Esophagus mucosa (tissue), 1 donor: ENCODE results near the gene CCHCR1. TPM values are rescaled to one million over a fixed set of nuclear protein-coding genes. Genes with fewer than 3 reads are reported as not detected.

Experiments
- ATAC-seq: fragments of 200-7000 bp; cut with Tn5 transposase; one replicate; pipeline ENCODE4 v1.9.1; 2020
- total RNA-seq: library from RNA; stranded (reverse); gene quantifications from one replicate; pipeline ENCODE4 v1.2.4, GENCODE V29; 2023
- donor health status: DM: yes; HTN: yes; CAD: no.

CCHCR1 gene
- total RNA-seq, 1 donor from 2014 or later, result 11.1 TPM

DNA sequence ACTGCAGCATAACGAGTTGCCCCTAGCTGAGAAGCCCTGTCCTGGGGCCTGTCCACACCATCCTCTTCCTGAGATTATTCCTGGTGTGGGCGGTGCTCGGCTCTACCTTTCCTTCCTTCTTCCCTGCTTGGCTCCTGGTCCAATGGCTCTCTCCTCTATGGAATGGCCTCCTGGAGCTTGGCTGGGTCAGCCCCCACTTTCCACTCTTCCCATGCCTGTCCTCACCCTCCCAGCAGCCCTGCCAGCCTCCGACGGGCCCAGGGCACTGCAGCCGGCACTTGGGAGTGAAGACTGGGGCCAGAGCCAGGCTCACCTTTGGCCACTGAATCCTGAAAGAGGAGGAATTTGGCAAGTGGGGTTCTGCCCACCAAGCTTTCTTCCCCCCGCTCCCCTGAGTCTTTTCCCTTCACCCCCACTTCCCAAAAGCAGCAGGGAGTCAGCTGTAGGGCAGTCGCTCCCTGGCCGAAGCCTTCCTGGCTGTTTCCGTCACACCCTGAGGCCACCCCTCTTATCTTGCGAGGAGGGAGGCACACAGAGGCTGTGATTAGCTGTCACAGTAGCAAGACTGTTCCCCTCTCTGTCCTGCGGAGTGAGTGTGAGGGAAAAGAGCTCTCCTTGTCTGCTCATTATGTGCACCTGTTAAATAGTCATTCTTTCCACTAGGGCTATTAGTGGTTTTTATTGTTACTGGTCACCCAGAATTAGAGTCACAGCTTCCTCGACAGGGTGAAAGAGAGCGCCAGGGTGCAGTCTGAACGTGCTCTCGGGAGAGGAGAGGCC, 31.0 kb downstream of the CCHCR1 start:
- no peak for ATAC-seq

DNA sequence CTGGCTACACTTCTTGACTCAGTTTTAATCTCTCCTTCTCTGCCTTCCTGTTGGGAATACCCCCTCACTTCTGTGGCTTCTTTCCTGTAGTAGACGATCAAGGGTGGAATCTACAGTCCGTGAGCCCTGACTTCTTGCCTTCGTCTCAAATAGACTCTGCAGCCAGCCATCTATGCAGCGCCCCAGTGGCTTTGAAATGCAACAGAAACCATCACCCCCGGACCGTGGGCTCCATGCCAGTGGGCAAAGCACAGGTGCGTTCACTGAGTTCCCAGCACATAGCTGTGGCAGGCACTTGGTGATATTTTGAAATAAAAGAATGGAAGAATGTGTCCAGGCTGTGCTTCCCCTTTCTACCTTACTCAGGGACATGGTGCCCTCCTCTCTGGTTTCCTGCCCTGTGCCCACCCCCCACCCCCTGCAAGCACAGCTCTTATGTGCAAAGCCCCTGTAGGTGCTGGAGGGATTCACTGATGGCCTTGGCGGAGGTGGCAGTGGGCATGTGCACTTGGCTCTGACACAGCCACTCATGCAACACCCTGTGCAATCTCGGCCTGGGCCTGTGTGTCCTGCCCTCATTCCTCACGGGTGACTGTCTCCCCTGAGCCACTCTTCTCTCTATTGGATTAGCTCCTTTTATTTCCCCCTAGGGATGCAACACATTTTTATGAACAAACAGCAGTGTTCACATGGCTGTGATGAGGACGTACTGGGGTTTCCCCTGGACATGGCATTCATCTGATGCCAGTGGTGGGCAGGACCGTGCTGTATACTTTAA, 31.8 kb downstream of the CCHCR1 start:
- ATAC-seq, result peak; percentile 80

DNA sequence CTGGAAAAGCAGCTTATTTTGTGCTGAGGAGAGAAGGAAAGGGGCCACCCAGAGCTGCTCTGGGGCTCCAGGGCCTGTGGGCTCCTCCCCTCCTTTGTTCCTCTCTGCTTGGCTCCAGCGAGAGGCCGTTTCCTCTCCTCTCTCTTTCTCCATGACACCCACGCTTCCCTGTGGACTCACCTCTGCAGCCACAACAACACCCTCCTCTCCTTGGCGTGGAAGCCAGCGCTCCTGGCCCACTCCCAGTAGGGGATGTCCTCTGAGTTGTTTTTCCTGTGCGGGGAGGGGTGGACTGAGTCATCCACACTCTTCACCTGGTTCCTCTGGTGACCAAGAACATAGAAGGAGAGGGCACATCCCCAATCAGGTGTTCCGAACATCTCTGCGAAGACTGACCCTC, 32.4 kb downstream of the CCHCR1 start:
- ATAC-seq, result peak; percentile 81

DNA sequence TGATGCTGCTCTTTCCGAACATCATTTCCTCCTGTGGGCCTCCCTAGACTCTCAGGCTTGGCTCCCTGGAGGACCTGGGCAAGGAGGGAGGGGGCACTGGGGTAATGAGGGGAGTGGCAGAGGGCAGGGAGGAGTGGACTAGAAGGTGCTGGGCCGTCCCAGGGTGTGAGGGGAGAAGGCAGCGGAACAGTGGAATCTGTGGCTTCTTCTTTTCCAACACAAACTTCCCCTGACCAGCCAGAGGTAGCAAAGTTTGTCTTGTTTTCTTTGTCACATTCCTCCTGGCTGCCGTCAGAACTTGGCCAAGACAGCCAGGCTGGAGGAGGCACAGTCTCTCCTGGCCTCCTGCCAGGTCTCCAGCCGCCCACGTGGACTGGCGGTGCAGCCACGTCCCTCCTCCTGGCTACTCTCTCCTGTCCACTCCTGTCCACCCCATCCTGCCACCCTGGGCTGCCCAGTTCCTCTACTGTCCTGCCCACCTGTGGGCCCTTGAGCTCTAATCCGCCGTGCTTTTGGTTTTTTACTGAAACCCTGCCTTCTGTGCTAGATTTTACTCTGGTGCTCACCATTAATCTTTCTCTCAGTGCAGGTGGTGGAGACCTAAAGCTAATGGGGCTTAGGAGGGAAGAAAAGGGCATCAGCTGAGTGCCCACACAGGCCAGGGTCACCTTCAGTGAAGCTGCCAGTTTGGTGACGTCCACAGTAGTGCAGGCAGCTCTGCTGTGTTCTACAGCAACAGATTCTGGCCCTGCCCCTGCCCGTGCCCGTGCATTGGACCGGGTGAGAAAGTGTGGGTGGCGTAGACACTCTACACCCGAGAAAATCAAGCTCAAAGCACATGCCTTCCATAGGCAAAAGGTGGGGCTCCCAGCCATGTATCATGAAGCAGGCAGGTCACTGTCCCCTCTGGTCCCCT, 34.6 kb downstream of the CCHCR1 start:
- peak; percentile 19 for ATAC-seq

DNA sequence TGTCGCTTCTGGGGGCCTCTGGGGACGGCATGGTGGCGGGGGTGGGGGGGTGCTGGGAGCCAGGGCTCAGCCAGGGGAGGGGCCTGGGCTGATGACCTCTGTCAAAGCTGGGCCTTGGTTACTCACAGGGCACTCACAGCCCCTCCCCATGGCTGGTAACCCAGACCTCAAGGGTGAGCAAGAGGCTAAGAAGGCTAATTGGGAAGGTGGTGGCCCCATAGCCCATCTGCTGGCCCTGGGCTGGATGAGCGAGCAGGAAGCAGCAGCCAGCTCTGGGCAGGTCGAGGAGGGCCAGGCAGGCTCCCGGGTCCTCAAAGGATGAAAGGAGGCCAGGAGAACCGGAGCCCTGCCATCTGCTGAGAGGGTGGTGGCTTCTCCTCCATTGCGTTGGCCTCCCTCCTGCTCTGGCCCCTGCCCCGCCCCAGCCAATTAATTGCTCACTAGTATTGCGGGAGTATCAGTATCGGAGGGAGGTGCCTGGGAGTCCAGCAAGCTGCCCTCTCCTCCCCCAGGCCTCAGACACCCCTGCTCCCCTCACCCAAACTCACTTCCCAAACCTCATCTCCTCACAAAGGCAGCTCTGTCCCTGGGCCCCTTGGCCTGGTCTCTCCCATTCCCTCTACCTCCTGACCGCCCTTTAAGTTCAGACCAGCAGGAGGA, 36.3 kb downstream of the CCHCR1 start:
- no peak for ATAC-seq

DNA sequence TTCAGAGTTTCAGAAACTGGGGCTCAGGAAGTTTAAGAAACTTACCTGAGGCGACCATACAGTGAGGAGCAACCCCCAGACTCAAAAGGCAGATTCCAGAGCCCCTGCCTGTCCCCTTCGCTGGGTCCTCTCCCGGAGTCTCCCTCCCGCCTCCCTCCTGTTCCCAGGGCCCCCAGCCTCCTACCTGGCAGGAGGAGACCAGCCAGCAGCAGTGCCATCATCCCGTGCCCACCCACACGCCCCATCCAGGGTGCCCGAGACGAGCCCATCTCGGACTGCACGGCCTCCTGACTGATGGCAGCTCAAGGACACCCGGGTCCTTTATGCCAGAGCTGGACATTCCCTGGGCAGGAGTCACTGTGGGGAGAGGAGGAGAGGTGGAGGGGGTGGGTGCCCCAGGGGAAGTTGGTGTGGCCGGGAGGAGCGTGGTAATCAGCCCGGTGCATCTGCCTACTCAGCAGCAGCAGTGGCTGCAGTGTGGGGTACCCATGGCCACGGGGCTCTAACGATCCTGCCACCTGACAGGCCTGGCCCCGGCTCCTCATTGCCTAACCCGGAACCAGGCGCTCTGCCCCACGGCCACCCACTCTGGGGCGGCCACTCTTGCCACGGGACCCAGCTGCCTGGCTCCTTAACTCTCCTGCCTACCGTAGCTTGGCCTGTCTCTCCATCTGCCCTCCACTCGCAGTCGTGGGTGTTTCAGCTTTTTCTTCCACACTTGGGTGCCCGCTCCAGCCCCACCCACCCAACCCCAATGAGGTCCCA, 37.3 kb downstream of the CCHCR1 start, which contains the start of gene CDSN:
TSS of gene CDSN (minus strand) at position 296 of the 765 bp plus-strand sequence. CDS start at position 269, 27 bp downstream.
- no peak for ATAC-seq

DNA sequence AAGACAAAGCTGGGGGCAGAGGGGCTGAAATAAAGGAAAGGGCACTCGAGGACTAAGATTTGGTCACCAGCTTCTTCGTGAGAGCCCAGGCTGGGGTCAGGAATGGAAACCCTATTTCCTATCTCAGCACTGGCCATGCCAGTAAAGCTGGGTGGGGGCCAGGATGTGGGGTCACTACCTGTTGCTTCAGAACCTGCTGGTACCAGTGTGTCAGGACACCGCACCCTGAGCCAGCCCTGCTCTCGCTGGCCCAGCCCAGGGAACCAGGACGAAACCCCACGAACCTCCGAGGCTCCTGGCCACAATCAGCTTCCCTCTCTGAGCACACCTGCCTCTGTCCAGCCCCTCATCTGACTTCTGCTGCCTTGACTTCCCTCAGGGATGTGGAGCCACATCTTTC, 39.4 kb downstream of the CCHCR1 start:
- ATAC-seq, result no peak

DNA sequence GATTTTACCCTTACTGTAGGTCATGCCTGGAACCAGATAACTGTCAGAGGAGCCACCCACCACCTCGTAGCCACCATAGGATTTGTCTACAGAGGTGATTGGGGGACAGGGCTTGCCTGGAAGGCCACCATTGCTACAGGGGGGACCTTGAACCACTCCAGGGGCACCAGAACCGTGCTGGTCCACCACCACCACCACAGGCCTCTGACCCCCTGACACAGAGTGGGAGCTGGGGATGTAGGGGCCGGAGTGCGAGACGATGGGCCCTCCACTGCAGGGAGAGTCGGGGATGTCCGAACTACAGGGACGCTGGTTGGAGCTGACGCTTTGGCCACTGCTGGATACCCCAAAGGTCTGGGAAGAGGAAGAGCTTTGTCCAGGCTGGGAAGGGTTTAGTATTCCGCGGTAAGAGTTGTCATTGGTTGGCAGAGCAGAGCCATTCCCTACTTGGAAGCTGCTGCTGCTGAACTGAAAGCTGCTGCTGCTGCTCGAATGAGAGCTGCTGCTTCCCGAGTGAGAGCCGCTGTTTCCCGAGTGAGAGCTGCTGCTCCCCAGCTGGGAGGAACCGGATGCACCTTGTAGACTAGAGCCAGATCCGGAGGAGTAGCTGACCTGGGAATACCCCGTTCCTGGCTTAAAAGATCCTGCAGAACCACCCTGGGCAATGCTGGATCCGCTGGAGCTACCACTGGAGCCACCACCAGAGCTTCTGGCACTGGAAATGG, 40.8 kb downstream of the CCHCR1 start:
- no peak for ATAC-seq

DNA sequence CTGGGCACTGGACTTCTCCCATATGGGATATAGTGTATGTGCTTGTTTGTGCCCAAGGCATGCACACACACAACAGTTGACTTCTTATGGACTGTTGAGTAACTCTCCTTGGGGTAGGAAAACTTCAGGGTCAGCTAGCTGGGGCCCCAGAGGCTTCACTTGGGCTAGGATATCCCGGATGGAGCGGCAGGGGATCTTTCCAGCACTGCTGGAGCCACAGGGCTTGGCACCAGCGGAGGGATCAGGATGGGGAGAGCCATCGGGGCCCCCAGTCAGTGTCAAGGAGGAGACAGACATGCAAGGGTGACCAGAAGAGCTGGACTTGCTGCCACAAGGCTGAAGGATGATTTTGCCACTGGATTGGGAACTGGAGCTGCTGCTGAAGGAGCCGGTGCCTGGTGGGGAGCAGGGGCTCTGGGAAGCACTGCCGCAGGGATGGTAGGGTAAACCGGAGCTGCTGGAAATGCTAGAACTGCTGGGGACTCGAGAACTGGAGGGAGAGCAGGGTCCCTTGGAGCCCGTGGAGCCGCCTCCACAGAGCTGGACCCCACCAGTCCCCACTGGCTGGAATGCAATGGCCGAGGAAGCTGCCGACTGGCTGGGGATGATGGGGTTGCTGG, 41.6 kb downstream of the CCHCR1 start:
- no peak for ATAC-seq

DNA sequence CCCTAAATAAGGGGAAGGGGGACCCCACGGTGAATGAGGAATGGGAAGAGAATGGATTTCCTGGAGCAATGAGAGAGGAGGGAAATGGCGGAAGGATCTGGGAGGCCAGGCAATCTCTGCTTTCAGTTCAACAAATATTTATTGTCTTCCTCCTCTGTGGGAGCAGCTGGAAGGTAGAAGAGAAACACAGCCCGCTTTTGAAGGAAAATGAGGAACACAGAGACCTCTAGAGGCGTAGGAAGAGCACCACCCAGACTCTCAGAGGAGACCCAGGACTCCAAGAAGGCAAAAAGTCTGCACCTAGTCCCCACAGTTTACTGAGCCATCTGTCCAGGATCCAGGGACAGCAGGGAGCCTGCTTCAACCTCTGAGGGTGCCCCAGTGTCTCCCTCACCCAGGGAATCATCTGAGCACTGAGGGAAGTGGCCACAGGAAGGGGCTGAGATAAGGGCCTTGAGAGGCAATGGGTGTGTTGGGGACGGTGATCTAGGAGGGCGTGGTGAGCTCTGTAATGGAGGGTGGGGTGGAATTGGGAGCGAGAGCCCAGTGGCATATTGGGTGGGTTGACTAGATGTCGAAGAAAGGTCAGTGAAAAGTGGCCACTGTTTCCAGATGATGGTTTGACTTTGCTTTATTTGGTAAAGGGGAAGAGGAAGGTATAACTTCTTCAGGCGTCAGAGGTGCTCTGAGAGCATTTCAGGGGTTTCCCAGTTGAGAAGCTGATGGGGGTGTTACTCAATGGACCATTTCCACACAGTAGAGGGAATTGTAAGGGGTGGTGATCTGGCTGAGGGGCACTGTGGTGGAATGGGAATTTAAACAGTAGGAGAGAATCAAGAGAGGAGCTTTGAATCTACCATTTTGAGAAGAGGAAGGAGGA, 42.4 kb downstream of the CCHCR1 start:
- no peak for ATAC-seq

DNA sequence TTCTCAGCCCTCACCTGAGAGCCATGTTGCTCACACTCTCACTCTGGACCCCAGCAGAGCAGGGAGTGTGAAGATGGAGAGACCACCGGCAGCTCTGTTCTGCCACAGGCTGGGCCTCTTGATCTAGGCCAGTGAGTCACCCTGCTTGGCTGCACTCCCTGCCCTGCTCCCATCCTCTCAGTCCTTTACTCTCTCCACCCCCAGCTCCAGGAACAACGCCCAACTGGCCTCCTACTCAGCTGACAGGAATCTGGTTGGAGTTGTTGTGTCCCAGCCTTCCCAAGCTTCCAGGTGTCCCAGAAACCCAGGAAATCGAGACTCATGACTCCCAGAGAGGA, 43.1 kb downstream of the CCHCR1 start, which contains the start of gene PSORS1C1:
TSS of gene PSORS1C1 (plus strand) at position 260 of the 338 bp plus-strand sequence. CDS start 14,833 bp downstream, outside the sequence.
- peak; percentile 80 for ATAC-seq

DNA sequence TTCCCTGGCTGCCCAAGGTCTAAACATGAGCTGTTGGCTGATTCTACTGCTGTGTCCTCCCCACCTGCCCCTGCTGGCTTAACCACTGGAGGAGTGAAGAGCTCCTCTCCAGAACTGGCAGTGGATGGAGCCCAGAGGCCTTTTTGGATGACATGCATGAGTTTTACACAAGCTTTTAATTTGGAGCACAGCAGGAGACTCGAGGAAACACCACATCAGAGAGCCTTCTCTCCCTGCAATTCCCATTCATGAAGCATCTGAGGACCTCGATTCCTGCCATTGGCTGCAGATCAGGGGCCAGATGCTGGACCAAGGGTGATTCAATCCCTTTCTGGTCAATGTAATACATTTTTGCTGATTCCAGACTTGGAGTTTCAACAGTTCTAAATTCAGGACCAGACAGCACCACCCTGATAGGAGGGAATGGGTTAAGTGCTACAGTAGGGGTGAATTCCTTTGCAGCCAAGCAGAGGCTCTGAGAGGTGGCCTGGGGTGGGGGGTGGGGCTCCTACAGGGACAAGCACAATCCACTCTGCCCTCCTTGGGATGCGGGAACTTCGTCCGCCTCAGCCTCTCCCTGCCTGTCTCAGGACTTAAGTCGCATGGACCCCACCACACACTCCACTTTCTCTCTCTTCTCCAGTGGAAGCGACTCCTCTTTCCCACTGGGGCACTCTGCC, 43.6 kb downstream of the CCHCR1 start:
- no peak for ATAC-seq

DNA sequence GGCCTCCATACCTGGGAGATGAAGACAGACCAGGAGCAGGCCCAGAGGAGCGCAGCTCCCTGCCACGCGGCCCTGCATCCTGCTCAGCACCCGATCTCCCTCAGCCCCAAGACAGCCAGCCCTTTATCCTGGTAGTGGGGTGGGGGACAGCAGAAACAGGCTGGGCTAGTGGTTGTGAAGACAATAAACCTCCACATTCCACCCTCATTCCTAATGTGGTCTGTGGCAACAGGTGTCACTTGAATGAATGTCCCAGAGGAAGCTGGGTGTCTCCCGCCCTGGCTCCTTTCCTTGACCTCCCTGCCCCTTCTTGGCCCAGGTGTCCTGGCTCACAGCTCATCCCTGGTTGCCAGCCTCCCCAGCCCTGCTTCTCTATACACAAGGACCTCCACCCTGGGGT, 45.1 kb downstream of the CCHCR1 start, which contains the start of gene C6orf15:
TSS of gene C6orf15 (minus strand) at position 98 of the 400 bp plus-strand sequence. CDS start at position 78, 20 bp downstream.
- no peak for ATAC-seq

DNA sequence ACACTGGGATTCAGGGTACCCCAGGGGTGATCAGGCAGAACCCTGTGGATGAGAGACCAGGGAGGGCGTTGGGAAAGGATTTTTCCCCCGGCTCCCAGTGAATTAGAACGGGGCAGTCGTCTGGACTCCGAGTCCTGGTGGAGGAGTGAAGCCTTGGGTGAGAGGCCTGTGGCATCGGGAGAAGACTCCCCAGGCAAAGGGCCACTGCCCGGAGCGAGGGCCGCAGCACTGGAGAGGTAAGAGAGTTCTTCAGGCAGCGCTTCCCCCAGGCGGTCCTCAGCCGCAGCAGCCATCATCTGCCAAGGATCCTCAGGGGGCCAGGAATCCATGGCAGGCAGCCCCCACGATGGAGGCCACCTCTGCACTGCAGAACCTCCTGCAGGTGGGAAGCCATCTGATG, 45.9 kb downstream of the CCHCR1 start:
- ATAC-seq, result no peak

DNA sequence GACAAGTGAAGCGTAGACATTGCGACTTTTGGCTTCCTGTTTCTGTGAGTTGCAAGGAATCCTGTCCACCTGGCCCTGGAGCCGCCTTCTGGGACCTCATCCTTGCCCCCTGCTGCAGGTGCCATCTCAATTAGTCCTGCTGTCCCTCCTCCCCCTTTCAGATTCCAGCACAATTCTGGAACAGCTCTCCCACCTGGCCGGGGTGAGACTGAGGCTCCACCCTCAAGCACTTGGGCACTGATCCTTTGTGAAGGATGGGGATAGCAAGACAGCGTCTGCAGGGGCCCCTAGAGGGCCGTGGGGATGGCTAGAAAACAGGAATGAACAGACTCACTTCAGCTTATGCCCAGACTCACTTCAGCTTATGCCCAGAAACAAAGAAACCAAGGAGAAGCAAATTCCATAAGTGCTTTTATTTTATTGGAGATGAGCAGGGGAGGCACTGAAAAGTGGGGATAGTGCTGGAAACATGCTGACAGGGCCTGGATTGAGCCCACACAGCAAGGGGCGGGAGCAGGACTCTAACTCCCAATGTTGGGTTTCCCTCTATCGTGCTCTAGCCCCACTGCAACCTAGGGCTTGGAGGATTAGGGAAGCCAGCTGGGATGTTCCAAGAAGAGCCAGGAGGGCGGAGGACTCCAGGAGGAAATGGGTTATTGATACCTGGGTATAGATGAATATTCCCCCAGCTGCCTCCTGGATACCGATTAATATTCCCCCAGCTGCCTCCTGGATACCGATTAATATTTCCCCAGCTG, 46.6 kb downstream of the CCHCR1 start:
- ATAC-seq, result no peak

DNA sequence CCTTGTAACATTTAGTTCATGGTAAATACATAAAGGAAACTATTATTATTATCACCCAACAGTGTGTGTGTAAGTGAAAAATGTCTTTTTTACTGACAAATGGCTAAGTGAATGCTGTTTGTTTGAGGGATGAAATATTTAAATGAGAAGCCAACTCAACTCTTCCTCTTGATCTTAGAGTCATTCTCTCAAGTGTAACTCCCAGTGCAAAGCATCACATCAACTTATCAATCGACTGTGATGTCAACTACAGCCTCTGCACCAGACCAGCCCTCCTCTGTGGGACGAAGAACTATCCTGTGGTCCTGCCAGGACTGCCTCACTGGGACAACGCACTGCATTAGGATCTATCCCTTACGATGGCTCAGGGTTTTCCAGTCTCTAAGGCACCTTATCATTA, 50.5 kb downstream of the CCHCR1 start:
- ATAC-seq, result no peak

DNA sequence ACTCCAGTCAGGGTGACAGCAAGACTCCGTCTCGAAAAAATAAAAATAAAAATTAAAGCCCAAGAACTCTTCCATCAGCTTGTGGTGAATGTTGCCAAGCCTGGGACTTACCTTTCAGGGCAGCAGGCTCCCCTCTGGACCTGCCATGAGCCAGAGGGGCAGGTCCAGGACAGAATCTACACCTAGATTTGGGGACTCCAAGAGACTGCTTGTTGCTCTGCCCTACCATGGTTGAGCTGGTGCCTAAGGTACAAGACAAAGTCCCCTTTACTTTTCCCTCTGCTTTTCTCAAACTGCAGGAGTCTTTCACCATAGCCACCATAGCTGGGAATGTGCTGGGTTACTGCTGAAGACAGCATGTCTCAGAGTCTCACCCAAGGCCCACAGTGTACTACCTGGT, 54.5 kb downstream of the CCHCR1 start:
- no peak for ATAC-seq
